GM21447 (cell line): ENCODE measurements around the gene WNK2.
"Not testable (repeated sequence)": the region's sequence is repeated elsewhere in the genome, so short reads cannot be mapped to it uniquely, and the experiment has no call there.

Experiments used
- ATAC-seq: cut with Tn5 transposase; IDR thresholded peaks from one replicate; pipeline ENCODE4 v1.9.1; 2021; ENCODE audit not compliant: unreplicated experiment

Gene WNK2

GRCh38 chr9:93326056-93326455 is 142.1 kb downstream of the WNK2 start:
- no peak for ATAC-seq

GRCh38 chr9:93326654-93327053 is 142.7 kb downstream of the WNK2 start:
- ATAC-seq: no peak

- no peak for ATAC-seq
These were observed 145.8 kb downstream of the WNK2 start for GRCh38 chr9:93329629-93330280.

- ATAC-seq: no peak
These were observed 148.4 kb downstream of the WNK2 start for GRCh38 chr9:93332317-93332716.

- ATAC-seq: no peak
These were observed 152.8 kb downstream of the WNK2 start for GRCh38 chr9:93336720-93337119.

- ATAC-seq: not testable (repeated sequence)
These were observed 154.3 kb downstream of the WNK2 start for GRCh38 chr9:93338196-93338595.

GRCh38 chr9:93340091-93340490 is 156.2 kb downstream of the WNK2 start:
- ATAC-seq: no peak

- not testable (repeated sequence) for ATAC-seq
These were observed 157.9 kb downstream of the WNK2 start for GRCh38 chr9:93341820-93342219.

- ATAC-seq: not testable (repeated sequence)
These were observed 158.5 kb downstream of the WNK2 start for GRCh38 chr9:93342428-93342827.

GRCh38 chr9:93343663-93344062 is 159.7 kb downstream of the WNK2 start:
- ATAC-seq: no peak

- no peak for ATAC-seq
These were observed 161.8 kb downstream of the WNK2 start for GRCh38 chr9:93345643-93346230.

GRCh38 chr9:93346231-93347112 is 162.5 kb downstream of the WNK2 start:
- ATAC-seq: no peak

- ATAC-seq: not testable (repeated sequence)
These were observed 163.5 kb downstream of the WNK2 start for GRCh38 chr9:93347371-93347975.

- not testable (repeated sequence) for ATAC-seq
These were observed 169.7 kb downstream of the WNK2 start for GRCh38 chr9:93353413-93354310.

GRCh38 chr9:93354451-93354850 is 170.5 kb downstream of the WNK2 start:
- ATAC-seq: no peak

- ATAC-seq: no peak
These were observed 171.9 kb downstream of the WNK2 start for GRCh38 chr9:93355827-93356226.

GRCh38 chr9:93357649-93358048 is 173.7 kb downstream of the WNK2 start:
- no peak for ATAC-seq

- not testable (repeated sequence) for ATAC-seq
These were observed 176.0 kb downstream of the WNK2 start for GRCh38 chr9:93359907-93360306.

GRCh38 chr9:93361995-93362394 is 178.1 kb downstream of the WNK2 start:
- ATAC-seq: no peak

- ATAC-seq: no peak
These were observed 180.9 kb downstream of the WNK2 start for GRCh38 chr9:93364734-93365426.
